Cardiac ventricle fibroblast (primary cell): Measurements from ENCODE around the gene SAA4. TPM values are rescaled to one million over a fixed set of nuclear protein-coding genes. Genes with fewer than 3 reads are reported as not detected.

Source experiments
- total RNA-seq: library from RNA; depleted of rRNA; stranded (reverse); fragments of >200 nt; gene quantifications from 2 replicates; pipeline ENCODE4 v1.2.3, GENCODE V29; 2015

The SAA4 gene, protein sequence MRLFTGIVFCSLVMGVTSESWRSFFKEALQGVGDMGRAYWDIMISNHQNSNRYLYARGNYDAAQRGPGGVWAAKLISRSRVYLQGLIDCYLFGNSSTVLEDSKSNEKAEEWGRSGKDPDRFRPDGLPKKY
- total RNA-seq = not detected in 2 replicates

DNA sequence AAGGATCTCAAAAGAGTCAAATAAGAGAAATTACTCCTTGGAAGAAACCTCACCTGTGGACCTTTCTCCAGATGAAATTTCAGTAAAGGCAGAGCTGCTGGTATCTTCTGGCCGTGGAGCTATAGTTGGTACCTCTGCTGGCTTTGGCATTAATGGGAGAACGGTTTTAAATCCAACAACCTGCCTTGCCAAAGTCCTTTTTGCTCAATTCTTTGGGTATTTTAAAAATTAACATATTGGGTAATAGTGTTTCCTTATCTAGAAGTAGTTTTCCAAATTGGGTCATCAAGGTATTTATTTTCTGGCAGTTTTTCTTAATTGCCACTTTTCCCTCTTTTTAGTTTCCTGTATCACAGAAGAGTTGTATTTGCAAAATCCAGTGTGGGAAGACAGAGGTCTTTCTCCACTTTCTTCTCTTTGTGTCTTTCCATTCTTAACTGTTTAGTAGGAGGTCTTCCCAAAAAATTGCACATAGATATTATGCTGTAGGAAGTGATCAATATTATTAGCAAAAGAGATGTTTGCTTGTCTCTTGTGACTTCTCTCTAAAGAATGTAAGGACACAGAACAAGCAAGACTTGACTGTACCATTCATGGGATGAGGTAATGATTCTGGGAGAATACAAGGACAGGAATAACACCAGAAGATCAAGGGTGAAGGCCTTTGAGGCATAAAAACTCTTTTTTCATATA, at the start of gene SAA4:
Gene SAA4 (minus strand): TSS at position 139 of the 693 bp plus-strand sequence. CDS start 876 bp downstream, outside the sequence.

DNA sequence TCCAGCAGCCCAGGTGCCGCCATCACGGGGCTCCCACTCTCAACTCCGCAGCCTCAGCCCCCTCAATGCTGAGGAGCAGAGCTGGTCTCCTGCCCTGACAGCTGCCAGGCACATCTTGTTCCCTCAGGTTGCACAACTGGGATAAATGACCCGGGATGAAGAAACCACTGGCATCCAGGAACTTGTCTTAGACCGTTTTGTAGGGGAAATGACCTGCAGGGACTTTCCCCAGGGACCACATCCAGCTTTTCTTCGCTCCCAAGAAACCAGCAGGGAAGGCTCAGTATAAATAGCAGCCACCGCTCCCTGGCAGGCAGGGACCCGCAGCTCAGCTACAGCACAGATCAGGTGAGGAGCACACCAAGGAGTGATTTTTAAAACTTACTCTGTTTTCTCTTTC, 29.3 kb upstream of the SAA4 start, which contains the start of gene SAA1:
Gene SAA1 (plus strand): TSS at position 316 of the 400 bp plus-strand sequence. CDS start 624 bp downstream, outside the sequence.

DNA sequence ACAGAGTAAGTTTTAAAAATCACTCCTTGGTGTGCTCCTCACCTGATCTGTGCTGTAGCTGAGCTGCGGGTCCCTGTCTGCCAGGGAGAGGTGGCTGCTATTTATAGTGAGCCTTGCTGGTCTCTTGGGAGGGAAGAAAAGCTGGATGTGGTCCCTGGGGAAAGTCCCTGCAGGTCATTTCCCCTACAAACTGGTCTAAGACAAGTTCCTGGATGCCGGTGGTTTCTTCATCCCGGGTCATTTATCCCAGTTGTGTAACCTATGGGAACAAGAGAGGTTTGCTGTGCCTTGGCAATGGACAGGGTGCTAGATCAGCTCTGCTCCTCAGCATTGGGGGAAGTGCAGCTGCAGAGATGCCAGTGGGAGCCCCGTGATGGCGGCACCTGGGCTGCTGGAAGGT, 12.0 kb upstream of the SAA4 start, which contains the start of gene SAA2:
Gene SAA2 (minus strand): TSS at position 108 of the 400 bp plus-strand sequence. CDS start 657 bp downstream, outside the sequence.

Other genes starting within 250 kb of the SAA4 start
- 16.5 and 32.0 TPM in 2 replicates for gene SERGEF, start 223.8 kb downstream of the SAA4 start, total RNA-seq
- gene TPH1, start 190.5 kb downstream of the SAA4 start, total RNA-seq = not detected in 2 replicates
- 2.7 and 3.0 TPM in 2 replicates for gene SAAL1, start 130.7 kb downstream of the SAA4 start, total RNA-seq
- gene MRGPRX3, start 104.2 kb downstream of the SAA4 start, total RNA-seq = not detected in 2 replicates
- gene MRGPRX4, start 64.0 kb downstream of the SAA4 start, total RNA-seq = not detected in 2 replicates
- not detected in 2 replicates for gene SAA2, start 11.9 kb upstream of the SAA4 start, total RNA-seq
- gene SAA1, start 29.5 kb upstream of the SAA4 start, total RNA-seq = not detected in 2 replicates
- 11.1 and 16.2 TPM in 2 replicates for gene HPS5, start 85.3 kb upstream of the SAA4 start, total RNA-seq
- gene GTF2H1, start 85.8 kb upstream of the SAA4 start, total RNA-seq = 35.0 and 39.8 TPM in 2 replicates
- 1,119 and 1,165 TPM in 2 replicates for gene LDHA, start 157.8 kb upstream of the SAA4 start, total RNA-seq
- gene LDHC, start 175.5 kb upstream of the SAA4 start, total RNA-seq = 0.25 and 2.4 TPM in 2 replicates
- gene LDHAL6A, start 219.1 kb upstream of the SAA4 start, total RNA-seq = not detected in 2 replicates